DND-41 (cell line): Measurements from ENCODE around the gene PSENEN.

ENCODE experiments used
- CTCF ChIP-seq: IDR thresholded peaks from 2 replicates; pipeline ENCODE4 v1.5.1; 2012; ENCODE audit warnings: borderline replicate concordance, low read length, moderate library complexity, mild to moderate bottlenecking; ENCODE audit not compliant: poor library complexity, severe bottlenecking; ENCODE audit errors: extremely low read depth
- EZH2 ChIP-seq: IDR thresholded peaks from 3 replicates; pipeline ENCODE4 v1.6.1; 2012; ENCODE audit warnings: borderline replicate concordance, low read depth, mild to moderate bottlenecking, moderate library complexity, low read length, inconsistent platforms; ENCODE audit not compliant: severe bottlenecking

DNA sequence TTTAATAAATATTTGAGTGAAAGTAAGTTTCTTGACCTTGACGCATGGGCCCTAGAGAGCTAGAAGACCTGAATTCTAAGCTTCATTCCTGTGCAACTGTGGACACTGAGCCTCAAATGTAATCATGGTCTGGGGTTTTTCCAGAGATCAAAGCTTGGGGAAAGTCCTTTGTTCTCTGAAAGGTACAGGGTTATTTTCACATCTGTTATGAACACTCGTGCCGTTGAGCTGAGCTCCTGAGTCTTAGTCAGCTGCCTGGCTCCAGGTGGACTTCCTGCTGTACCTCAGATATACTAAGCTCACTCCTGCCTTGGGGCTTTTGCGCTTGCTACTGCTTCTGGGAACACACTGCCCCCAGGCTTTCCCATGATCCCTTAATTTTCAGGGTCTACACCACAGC, 48.6 kb upstream of the PSENEN start:
- TF ChIP-seq CTCF (no peak), EZH2 (no peak)
